ENCODE results near the gene HCN1. TPM values are rescaled to one million over a fixed set of nuclear protein-coding genes. Genes with fewer than 3 reads are reported as not detected.
"Not testable (repeated sequence)": the region's sequence is repeated elsewhere in the genome, so short reads cannot be mapped to it uniquely, and the experiment has no call there.

Gene HCN1
- total RNA-seq, 1 donor from 2014 or later = not detected

GRCh38 chr5:45376417-45376816 is 319.8 kb downstream of the HCN1 start:
- Mint-ChIP-seq H3K27ac (ENCODE audit: unreplicated experiment) (no peak overlapping the region), H3K4me1 (ENCODE audit: unreplicated experiment) (no peaks in the 10 kb centered on the region), H3K4me3 (ENCODE audit: unreplicated experiment) (no peak overlapping the region), H3K36me3 (ENCODE audit: low read depth, unreplicated experiment) (no peaks in the 10 kb centered on the region), H3K27me3 (ENCODE audit: unreplicated experiment) (peaks cover 2% of the 10 kb centered on the region), H3K9me3 (ENCODE audit: unreplicated experiment) (no peaks in the 10 kb centered on the region)
- no peak for TF ChIP-seq CTCF (IDR thresholded peaks at IDR 0.05; ENCODE audit: unreplicated experiment)
- DNase-seq (ENCODE audit: low spot score) = no peak

GRCh38 chr5:45372629-45373028 is 323.6 kb downstream of the HCN1 start:
- Mint-ChIP-seq H3K4me3 (ENCODE audit: unreplicated experiment) (no peak overlapping the region), H3K9me3 (ENCODE audit: unreplicated experiment) (no peaks in the 10 kb centered on the region), H3K27ac (ENCODE audit: unreplicated experiment) (no peak overlapping the region), H3K4me1 (ENCODE audit: unreplicated experiment) (no peaks in the 10 kb centered on the region), H3K27me3 (ENCODE audit: unreplicated experiment) (peaks cover 2% of the 10 kb centered on the region), H3K36me3 (ENCODE audit: low read depth, unreplicated experiment) (no peaks in the 10 kb centered on the region)
- DNase-seq (ENCODE audit: low spot score) = no peak
- TF ChIP-seq CTCF (IDR thresholded peaks at IDR 0.05; ENCODE audit: unreplicated experiment) = no peak

DNA sequence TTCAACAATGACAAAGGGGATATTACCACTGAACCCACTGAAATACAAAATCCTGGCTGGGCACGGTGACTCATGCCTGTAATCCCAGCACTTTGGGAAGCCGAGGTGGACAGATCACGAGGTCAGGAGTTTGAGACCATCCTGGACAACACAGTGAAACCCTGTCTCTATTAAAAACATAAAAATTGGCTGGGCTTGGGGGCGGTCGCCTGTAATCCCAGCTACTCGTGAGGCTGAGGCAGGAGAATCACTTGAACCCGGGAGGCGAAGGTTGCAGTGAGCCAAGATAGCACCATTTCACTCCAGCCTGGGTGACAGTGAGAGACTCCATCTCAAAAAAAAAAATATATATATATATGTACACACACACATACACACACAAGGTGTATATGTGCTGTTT is 324.8 kb downstream of the HCN1 start:
- H3K9me3 Mint-ChIP-seq (ENCODE audit: unreplicated experiment); H3K27me3 Mint-ChIP-seq (ENCODE audit: unreplicated experiment); H3K4me1 Mint-ChIP-seq (ENCODE audit: unreplicated experiment); H3K36me3 Mint-ChIP-seq (ENCODE audit: low read depth, unreplicated experiment); H3K27ac Mint-ChIP-seq (ENCODE audit: unreplicated experiment); DNase-seq (ENCODE audit: low spot score); H3K4me3 Mint-ChIP-seq (ENCODE audit: unreplicated experiment): not testable (repeated sequence)

DNA sequence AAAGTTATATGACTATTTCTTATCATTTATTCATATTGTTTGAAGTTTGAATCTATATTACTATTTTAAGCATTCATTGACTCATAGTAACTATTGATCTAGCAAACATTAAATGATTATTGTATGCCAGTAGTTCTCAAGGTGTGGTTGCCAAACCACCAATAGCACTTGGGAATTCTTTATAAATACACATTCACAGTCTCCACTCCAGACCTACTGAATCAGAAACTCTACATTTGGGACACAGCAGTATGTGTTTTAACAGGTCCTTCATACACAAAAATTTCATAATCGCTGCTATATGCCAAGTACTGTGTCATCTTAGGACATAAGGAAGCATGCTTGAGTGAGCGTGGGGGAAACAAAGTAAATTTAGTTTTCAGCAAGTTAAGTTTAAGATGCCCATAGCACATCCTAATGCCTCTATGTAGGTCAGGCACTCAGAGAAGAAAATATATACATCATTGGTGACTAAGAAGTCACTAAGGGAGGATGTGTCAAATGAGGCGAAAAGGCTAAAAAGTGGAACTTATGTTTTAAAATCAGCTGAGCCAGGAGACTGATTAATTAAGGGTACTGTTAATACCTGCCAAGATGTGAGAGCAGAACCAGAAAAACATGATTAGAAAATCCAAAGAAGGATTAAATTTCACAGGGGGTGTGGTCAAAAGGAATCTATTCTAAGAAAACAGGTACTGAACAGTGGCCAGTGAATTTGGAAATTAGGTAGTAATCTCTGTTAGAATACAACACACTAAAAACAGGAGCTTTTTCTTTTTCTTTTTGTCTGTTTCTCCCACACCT is 340.8 kb downstream of the HCN1 start:
- no peak for TF ChIP-seq CTCF (IDR thresholded peaks at IDR 0.05; ENCODE audit: unreplicated experiment)
- no peak overlapping the region for H3K4me3 Mint-ChIP-seq (ENCODE audit: unreplicated experiment)
- no peaks in the 10 kb centered on the region for H3K36me3 Mint-ChIP-seq (ENCODE audit: low read depth, unreplicated experiment)
- no peak overlapping the region for H3K27ac Mint-ChIP-seq (ENCODE audit: unreplicated experiment)
- H3K27me3 Mint-ChIP-seq (ENCODE audit: unreplicated experiment) = no peaks in the 10 kb centered on the region
- H3K4me1 Mint-ChIP-seq (ENCODE audit: unreplicated experiment) = no peaks in the 10 kb centered on the region
- DNase-seq (ENCODE audit: low spot score) = no peak
- no peaks in the 10 kb centered on the region for H3K9me3 Mint-ChIP-seq (ENCODE audit: unreplicated experiment)

- H3K4me1 Mint-ChIP-seq (ENCODE audit: unreplicated experiment) = no peaks in the 10 kb centered on the region
- no peak for DNase-seq (ENCODE audit: low spot score)
- no peak overlapping the region for H3K27ac Mint-ChIP-seq (ENCODE audit: unreplicated experiment)
- peaks cover 1% of the 10 kb centered on the region for H3K27me3 Mint-ChIP-seq (ENCODE audit: unreplicated experiment)
- no peaks in the 10 kb centered on the region for H3K9me3 Mint-ChIP-seq (ENCODE audit: unreplicated experiment)
- no peaks in the 10 kb centered on the region for H3K36me3 Mint-ChIP-seq (ENCODE audit: low read depth, unreplicated experiment)
- TF ChIP-seq CTCF (IDR thresholded peaks at IDR 0.05; ENCODE audit: unreplicated experiment) = no peak
- H3K4me3 Mint-ChIP-seq (ENCODE audit: unreplicated experiment) = no peak overlapping the region
Measured at GRCh38 chr5:45336464-45336863, 359.7 kb downstream of the HCN1 start.

Measured in endothelial cell (in vitro differentiated cells).